Esophagus muscularis mucosa (tissue), 4 donors: ENCODE data around the gene LGI1. TPM values are rescaled to one million over a fixed set of nuclear protein-coding genes. Genes with fewer than 3 reads are reported as not detected.

ENCODE experiments used
- DNase-seq: peaks from one replicate; pipeline ENCODE4 v3.0.0-alpha.2; 2017; ENCODE audit errors: extremely low spot score
- H3K27ac ChIP-seq, 4 donors: fragments of 200-600 bp; sonication (generic); replicated peaks in 1 of 4; 1 replicate in 3 of 4; 2 replicates in 1 of 4; pipeline ENCODE4 v1.5.1; 2016 to 2019; ENCODE audit warnings: mild to moderate bottlenecking in 1 of 4
- H3K27me3 ChIP-seq, 4 donors: fragments of 200-600 bp; sonication (generic); one replicate each; pipeline versions ENCODE4 v1.5.1 to v1.6.0; 2016 to 2019
- H3K36me3 ChIP-seq, 4 donors: fragments of 200-600 bp; sonication (generic); one replicate each; pipeline ENCODE4 v1.5.1; 2016 to 2019
- H3K4me1 ChIP-seq, 4 donors: fragments of 200-600 bp; sonication (generic); one replicate each; pipeline ENCODE4 v1.5.1; 2016 to 2019
- H3K4me3 ChIP-seq, 4 donors: fragments of 200-600 bp; sonication (generic); 1 replicate in 2 of 4; 2 replicates in 2 of 4; pipeline ENCODE4 v1.5.1; 2016 to 2019; ENCODE audit warnings: mild to moderate bottlenecking in 4 of 4, moderate library complexity in 1 of 4
- H3K9me3 ChIP-seq, 4 donors: fragments of 200-600 bp; sonication (generic); 1 replicate in 3 of 4; 2 replicates in 1 of 4; pipeline ENCODE4 v1.5.1; 2016 to 2019
- EP300 ChIP-seq: sonication (generic); formaldehyde crosslinking; IDR thresholded peaks from one replicate; pipeline ENCODE4 v1.6.1; 2017; ENCODE audit warnings: antibody characterized with exemption
- POLR2A ChIP-seq: fragments of 450-650 bp; IDR thresholded peaks from one replicate; pipeline ENCODE4 v1.6.1; 2017; ENCODE audit warnings: antibody characterized with exemption, moderate library complexity, mild to moderate bottlenecking, low read depth
- POLR2AphosphoS5 ChIP-seq, 2 donors: sonication (generic); formaldehyde crosslinking; IDR thresholded peaks; one replicate each; pipeline ENCODE4 v1.6.1; 2017; ENCODE audit warnings: antibody characterized with exemption in 2 of 2
- WGBS: methylation state at CpG from one replicate; pipeline ENCODE4 v1.1.5; 2018; 5-methylcytosine and 5-hydroxymethylcytosine counted together
- intact Hi-C: fragments of 100-400 bp; cut with DNase I; formaldehyde crosslinking; loops from one replicate; pipeline ENCODE4 v1.15.1; 2023
- total RNA-seq, 4 donors: library from RNA; depleted of rRNA; stranded (reverse); fragments of >200 nt; gene quantifications; one replicate each; pipeline versions ENCODE4 v1.1.0 to v1.2.1, GENCODE V29; 2016
- TF ChIP-seq, protein P1 (sequence below), 3 experiments: fragments of 200-600 bp in 2 of 3; fragments of 450-650 bp in 1 of 3; sonication (generic) in 2 of 3; IDR thresholded peaks; one replicate each; pipeline ENCODE4 v1.5.1; 2017 to 2019; ENCODE audit warnings: antibody characterized with exemption in 3 of 3, mild to moderate bottlenecking in 2 of 3, moderate library complexity in 1 of 3

Gene LGI1
- total RNA-seq, 4 donors from 2014 or later: 0.17 to 0.69 (median 0.32) TPM; not detected in 1

DNA sequence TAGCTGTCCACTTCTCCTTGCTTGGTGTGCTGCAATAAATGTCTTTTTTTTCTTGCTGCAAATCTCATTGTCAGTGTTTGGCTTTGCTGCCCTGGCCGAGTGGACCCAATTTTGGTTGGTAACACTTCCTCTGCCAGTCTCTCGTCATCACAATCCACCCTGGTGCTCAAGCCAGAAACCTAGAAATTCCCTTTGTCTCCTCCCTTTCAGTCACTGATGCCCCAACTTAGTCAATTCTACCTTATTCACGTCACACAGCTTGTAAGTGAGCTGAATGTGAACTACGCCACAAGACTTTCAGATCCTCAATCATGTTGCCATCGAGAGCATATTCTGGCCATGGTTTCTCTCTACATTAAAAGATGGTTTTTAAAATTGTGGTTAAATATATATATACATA, 42.4 kb upstream of the LGI1 start:
- intact Hi-C loops: no loop called here
- 80% methylated on average over 5 of the region's 5 CpGs for WGBS
- H3K27me3 ChIP-seq: peaks cover 0 to 6% (median 0%) of the 10 kb centered on the region in 4 donors
- no peaks in the 10 kb centered on the region for H3K9me3 ChIP-seq
- no peaks in the 10 kb centered on the region for H3K36me3 ChIP-seq
- TF ChIP-seq POLR2AphosphoS5 (IDR thresholded peaks at IDR 0.05): no peak
- no peak for TF ChIP-seq POLR2A
- TF ChIP-seq, protein P1, sequence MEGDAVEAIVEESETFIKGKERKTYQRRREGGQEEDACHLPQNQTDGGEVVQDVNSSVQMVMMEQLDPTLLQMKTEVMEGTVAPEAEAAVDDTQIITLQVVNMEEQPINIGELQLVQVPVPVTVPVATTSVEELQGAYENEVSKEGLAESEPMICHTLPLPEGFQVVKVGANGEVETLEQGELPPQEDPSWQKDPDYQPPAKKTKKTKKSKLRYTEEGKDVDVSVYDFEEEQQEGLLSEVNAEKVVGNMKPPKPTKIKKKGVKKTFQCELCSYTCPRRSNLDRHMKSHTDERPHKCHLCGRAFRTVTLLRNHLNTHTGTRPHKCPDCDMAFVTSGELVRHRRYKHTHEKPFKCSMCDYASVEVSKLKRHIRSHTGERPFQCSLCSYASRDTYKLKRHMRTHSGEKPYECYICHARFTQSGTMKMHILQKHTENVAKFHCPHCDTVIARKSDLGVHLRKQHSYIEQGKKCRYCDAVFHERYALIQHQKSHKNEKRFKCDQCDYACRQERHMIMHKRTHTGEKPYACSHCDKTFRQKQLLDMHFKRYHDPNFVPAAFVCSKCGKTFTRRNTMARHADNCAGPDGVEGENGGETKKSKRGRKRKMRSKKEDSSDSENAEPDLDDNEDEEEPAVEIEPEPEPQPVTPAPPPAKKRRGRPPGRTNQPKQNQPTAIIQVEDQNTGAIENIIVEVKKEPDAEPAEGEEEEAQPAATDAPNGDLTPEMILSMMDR (IDR thresholded peaks at IDR 0.05): no peak
- TF ChIP-seq EP300: no peak
- no peak overlapping the region for H3K27ac ChIP-seq
- no peak overlapping the region for H3K4me3 ChIP-seq
- H3K4me1 ChIP-seq: no peaks in the 10 kb centered on the region
- no peak for DNase-seq

DNA sequence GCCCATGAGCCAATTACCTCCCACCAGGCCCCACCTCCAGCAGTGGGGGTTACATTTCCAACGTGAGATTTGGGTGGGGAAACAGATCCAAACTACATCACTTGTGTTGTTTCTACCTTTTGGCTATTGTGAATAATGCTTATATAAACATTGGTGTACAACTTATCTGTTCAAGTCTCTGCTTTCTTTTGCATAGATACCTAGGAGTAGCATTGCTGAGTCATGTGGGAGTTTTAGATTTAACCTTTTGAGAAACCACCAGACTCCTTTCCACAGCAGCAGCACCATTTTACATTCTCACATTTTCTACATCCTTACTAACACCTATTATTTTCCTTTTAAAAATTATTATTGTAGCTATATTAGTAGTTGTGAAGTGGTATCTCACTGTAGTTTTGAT, 41.0 kb upstream of the LGI1 start:
- no peak overlapping the region for H3K4me3 ChIP-seq
- intact Hi-C loops: no loop called here
- H3K9me3 ChIP-seq: no peaks in the 10 kb centered on the region
- peaks cover 0 to 6% (median 0%) of the 10 kb centered on the region in 4 donors for H3K27me3 ChIP-seq
- DNase-seq: no peak
- WGBS: 50% methylated on average over 1 of the region's 1 CpG
- no peaks in the 10 kb centered on the region for H3K4me1 ChIP-seq
- H3K27ac ChIP-seq: no peak overlapping the region
- TF ChIP-seq EP300: no peak
- TF ChIP-seq POLR2AphosphoS5 (IDR thresholded peaks at IDR 0.05): no peak
- no peak for TF ChIP-seq POLR2A
- TF ChIP-seq, protein P1 (IDR thresholded peaks at IDR 0.05): no peak
- H3K36me3 ChIP-seq: no peaks in the 10 kb centered on the region

DNA sequence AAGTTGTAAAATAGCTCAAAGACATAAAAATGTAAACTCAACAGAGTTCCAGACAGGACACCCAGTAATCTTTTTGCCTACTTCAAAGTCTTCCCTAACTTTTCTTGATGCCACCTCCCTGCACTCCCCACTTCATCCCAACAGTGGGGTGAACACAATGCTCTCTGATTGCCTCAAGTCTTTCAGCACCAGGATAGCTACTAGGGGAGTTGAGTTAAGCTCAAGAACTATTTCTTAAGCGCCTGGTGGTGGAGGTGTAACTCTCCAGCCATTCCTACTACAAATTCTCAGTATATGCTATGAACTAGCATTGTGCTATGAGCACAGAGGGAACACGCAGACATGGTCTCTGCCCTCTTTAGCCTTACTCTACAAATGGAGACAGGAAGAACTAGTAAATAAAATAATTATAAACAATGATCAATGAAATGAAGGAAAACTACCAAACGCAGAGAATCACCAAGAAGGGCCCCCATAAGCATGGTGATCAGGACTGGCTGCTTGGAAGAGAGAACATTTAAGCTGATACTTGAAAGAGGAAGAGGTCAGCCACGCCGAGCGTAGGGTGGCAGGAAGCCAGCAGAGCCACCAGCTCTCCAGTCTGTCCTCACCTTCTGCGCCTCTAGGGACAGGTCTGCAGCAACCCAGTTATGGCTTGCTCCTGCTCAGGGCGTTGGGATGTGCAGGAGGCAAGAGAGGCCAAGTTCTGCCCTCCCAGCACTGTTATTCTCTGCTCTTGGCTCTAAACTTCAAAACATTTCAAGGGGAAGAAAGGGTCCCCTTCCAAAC, 38.6 kb upstream of the LGI1 start:
- Histone ChIP-seq H3K27me3 (peaks cover 0 to 6% (median 0%) of the 10 kb centered on the region in 4 donors), H3K27ac (no peak overlapping the region), H3K36me3 (no peaks in the 10 kb centered on the region), H3K9me3 (no peaks in the 10 kb centered on the region), H3K4me3 (no peak overlapping the region), H3K4me1 (no peaks in the 10 kb centered on the region)
- WGBS: 75% methylated on average over 8 of the region's 8 CpGs
- no peak for TF ChIP-seq EP300
- TF ChIP-seq POLR2A: no peak
- TF ChIP-seq POLR2AphosphoS5 (IDR thresholded peaks at IDR 0.05): no peak
- TF ChIP-seq, protein P1 (IDR thresholded peaks at IDR 0.05): no peak
- intact Hi-C loops: no loop called here
- DNase-seq: no peak

DNA sequence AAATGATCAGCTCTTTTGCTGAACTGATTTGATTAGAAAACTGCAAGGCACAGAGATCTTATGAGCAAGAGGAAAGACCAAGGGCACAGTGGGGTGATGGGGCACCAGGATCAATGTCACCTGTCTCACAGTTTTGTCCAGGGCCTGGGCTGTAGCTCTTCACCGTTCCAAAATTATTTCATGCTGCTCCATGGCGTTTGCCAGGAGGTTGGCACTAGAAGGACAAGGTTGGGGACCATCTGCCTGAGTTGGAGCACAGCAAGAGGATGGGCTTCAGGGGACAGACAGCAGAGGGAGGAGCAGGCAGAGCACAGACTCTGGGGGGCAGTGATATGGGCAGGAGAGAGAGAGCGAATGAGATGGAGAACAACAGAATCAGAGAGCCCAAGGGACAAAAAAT, 37.8 kb upstream of the LGI1 start:
- DNase-seq: no peak
- Histone ChIP-seq H3K4me3 (no peak overlapping the region), H3K36me3 (no peaks in the 10 kb centered on the region), H3K27ac (no peak overlapping the region), H3K9me3 (no peaks in the 10 kb centered on the region), H3K27me3 (peaks cover 0 to 6% (median 0%) of the 10 kb centered on the region in 4 donors), H3K4me1 (no peaks in the 10 kb centered on the region)
- 60% methylated on average over 3 of the region's 3 CpGs for WGBS
- intact Hi-C loops: no loop called here
- TF ChIP-seq POLR2A (no peak), EP300 (no peak), POLR2AphosphoS5 (IDR thresholded peaks at IDR 0.05) (no peak)
- TF ChIP-seq, protein P1 (IDR thresholded peaks at IDR 0.05): no peak

DNA sequence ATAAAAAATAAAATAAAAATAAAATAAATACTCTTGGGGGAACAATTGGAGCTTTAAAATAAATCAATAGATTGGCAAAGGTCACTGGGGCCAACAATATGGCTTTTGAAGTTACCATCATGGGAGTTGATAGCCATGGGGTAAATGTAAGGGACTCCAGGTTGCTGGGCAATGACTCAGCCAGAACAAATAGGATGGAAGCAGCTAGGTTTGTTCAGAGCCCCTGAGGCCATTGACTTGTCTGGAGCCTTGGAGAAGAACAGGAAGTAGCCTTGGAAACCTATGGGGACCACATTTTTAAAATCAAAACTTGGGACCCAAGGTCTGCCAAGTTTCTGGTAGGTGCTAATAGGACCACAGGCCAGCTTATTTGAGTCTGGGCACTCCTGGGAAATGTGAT, 35.2 kb upstream of the LGI1 start:
- TF ChIP-seq, protein P1 (IDR thresholded peaks at IDR 0.05): no peak
- TF ChIP-seq EP300 (no peak), POLR2A (no peak), POLR2AphosphoS5 (IDR thresholded peaks at IDR 0.05) (no peak)
- DNase-seq: peak; percentile 47

More for the DNA sequence above, 35.2 kb upstream of the LGI1 start:
- Histone ChIP-seq H3K9me3 (no peaks in the 10 kb centered on the region), H3K27ac (no peak overlapping the region), H3K36me3 (no peaks in the 10 kb centered on the region), H3K27me3 (peaks cover 0 to 6% (median 0%) of the 10 kb centered on the region in 4 donors), H3K4me3 (no peak overlapping the region), H3K4me1 (no peaks in the 10 kb centered on the region)
- intact Hi-C loops: no loop called here
